ENCODE data around the gene PCYT1B. TPM values are rescaled to one million over a fixed set of nuclear protein-coding genes. Genes with fewer than 3 reads are reported as not detected.

Gene PCYT1B
- total and polyA plus RNA-seq, 11 donors: 0.07 to 0.27 (median 0.11) TPM; not detected in 6

- TF ChIP-seq, protein P1, sequence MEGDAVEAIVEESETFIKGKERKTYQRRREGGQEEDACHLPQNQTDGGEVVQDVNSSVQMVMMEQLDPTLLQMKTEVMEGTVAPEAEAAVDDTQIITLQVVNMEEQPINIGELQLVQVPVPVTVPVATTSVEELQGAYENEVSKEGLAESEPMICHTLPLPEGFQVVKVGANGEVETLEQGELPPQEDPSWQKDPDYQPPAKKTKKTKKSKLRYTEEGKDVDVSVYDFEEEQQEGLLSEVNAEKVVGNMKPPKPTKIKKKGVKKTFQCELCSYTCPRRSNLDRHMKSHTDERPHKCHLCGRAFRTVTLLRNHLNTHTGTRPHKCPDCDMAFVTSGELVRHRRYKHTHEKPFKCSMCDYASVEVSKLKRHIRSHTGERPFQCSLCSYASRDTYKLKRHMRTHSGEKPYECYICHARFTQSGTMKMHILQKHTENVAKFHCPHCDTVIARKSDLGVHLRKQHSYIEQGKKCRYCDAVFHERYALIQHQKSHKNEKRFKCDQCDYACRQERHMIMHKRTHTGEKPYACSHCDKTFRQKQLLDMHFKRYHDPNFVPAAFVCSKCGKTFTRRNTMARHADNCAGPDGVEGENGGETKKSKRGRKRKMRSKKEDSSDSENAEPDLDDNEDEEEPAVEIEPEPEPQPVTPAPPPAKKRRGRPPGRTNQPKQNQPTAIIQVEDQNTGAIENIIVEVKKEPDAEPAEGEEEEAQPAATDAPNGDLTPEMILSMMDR (IDR thresholded peaks at IDR 0.05): no peak
- TF ChIP-seq POLR2A (IDR thresholded peaks at IDR 0.05): no peak
- Histone ChIP-seq H3K36me3 (no peaks in the 10 kb centered on the region), H3K4me3 (peak overlapping the region in 9 of 12 donors; percentile 23 to 50 (median 35)), H3K4me1 (peaks cover 0 to 10% (median 0%) of the 10 kb centered on the region in 12 donors), H3K27ac (no peak overlapping the region), H3K27me3 (peaks cover 0 to 37% (median 0%) of the 10 kb centered on the region in 9 donors), H3K9me3 (no peaks in the 10 kb centered on the region)
- peak in 3 of 4 donors; percentile 43 to 55 (median 51) for ATAC-seq
- DNase-seq: no peak
- WGBS, 4 donors: 1 to 16% (median 8%) methylated on average over 13 of the region's 13 CpGs
- intact Hi-C loops (cut with DNase I): no loop called here
These were observed 383 bp downstream of the PCYT1B start for GRCh38 chrX:24646745-24647182.

DNA sequence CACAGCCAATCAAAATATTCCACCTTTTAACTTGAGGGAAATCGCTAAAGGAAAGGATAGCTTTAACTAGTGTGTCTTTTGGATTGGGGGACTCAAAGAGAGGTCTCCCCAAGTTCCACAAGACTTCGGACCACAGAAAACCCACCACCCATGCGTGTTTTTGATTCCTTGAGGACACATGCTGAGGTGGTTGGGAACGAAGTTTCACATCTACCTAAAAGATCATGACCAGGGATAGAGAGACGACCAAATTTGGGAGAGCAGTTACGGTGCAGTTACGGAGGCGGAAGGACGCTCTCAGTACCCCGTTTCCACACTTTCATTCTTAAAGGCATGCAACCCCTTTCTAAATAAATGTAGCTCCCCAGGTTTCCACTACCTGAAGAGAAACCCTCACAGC is 1.1 kb downstream of the PCYT1B start:
- Histone ChIP-seq H3K27ac (no peak overlapping the region), H3K4me1 (peaks cover 0 to 10% (median 0%) of the 10 kb centered on the region in 12 donors), H3K27me3 (peaks cover 0 to 37% (median 0%) of the 10 kb centered on the region in 9 donors), H3K9me3 (no peaks in the 10 kb centered on the region), H3K4me3 (peak overlapping the region in 4 of 12 donors; percentile 35 to 50 (median 42)), H3K36me3 (no peaks in the 10 kb centered on the region)
- DNase-seq (no peak), ATAC-seq (no peak)
- TF ChIP-seq, protein P1 (IDR thresholded peaks at IDR 0.05): no peak
- no peak for TF ChIP-seq POLR2A (IDR thresholded peaks at IDR 0.05)
- intact Hi-C loops (cut with DNase I): no loop called here
- WGBS, 4 donors: 21 to 55% (median 34%) methylated on average over 10 of the region's 10 CpGs

- ATAC-seq (no peak), DNase-seq (no peak)
- TF ChIP-seq, protein P1 (IDR thresholded peaks at IDR 0.05): no peak
- TF ChIP-seq POLR2A (IDR thresholded peaks at IDR 0.05): no peak
- intact Hi-C loops (cut with DNase I): no loop called here
- Histone ChIP-seq H3K27me3 (peaks cover 0 to 14% (median 0%) of the 10 kb centered on the region in 9 donors), H3K9me3 (no peaks in the 10 kb centered on the region), H3K27ac (no peak overlapping the region), H3K4me3 (no peak overlapping the region), H3K4me1 (peaks cover 0 to 10% (median 0%) of the 10 kb centered on the region in 12 donors), H3K36me3 (no peaks in the 10 kb centered on the region)
These were observed 4.0 kb downstream of the PCYT1B start for GRCh38 chrX:24643116-24643515.

GRCh38 chrX:24629701-24630100 is 17.4 kb downstream of the PCYT1B start:
- Histone ChIP-seq H3K4me3 (no peak overlapping the region), H3K4me1 (no peaks in the 10 kb centered on the region), H3K27ac (no peak overlapping the region), H3K27me3 (peaks cover 0 to 13% (median 0%) of the 10 kb centered on the region in 9 donors), H3K9me3 (no peaks in the 10 kb centered on the region), H3K36me3 (no peaks in the 10 kb centered on the region)
- 80 to 95% (median 88%) methylated on average over 1 of the region's 1 CpG for WGBS, 4 donors
- intact Hi-C loops (cut with DNase I): no loop called here
- ATAC-seq (no peak), DNase-seq (no peak)
- no peak for TF ChIP-seq POLR2A (IDR thresholded peaks at IDR 0.05)
- TF ChIP-seq, protein P1 (IDR thresholded peaks at IDR 0.05): no peak

Data from heart left ventricle (tissue), 16 donors.